GM18526 (cell line): ENCODE results near the gene SPTLC1.

Experiments used
- POLR2A ChIP-seq: IDR thresholded peaks from 3 replicates; pipeline ENCODE4 v1.6.1; 2011; ENCODE audit not compliant: insufficient read length; ENCODE audit errors: extremely low read depth

Gene SPTLC1

DNA sequence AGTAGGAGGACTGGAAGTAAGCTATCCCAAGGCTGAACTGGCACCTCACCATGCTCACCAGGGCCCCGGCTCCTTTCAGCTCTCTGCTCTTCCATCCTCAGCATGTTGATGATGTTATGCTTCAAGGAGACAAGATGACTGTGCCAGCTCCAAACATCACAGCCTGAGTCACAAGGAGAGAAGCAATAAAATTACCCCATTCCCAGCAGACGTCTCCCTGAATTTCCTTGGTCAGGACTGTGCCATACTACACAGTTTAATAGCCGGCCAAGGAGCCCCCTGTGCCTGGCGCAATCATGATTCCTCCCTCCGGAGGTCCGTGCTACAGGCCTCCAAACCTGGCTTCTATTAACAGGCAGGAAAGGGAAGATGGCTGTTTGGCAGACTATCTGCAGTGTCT lies 114.0 kb downstream of the SPTLC1 start:
- no peak for TF ChIP-seq POLR2A

DNA sequence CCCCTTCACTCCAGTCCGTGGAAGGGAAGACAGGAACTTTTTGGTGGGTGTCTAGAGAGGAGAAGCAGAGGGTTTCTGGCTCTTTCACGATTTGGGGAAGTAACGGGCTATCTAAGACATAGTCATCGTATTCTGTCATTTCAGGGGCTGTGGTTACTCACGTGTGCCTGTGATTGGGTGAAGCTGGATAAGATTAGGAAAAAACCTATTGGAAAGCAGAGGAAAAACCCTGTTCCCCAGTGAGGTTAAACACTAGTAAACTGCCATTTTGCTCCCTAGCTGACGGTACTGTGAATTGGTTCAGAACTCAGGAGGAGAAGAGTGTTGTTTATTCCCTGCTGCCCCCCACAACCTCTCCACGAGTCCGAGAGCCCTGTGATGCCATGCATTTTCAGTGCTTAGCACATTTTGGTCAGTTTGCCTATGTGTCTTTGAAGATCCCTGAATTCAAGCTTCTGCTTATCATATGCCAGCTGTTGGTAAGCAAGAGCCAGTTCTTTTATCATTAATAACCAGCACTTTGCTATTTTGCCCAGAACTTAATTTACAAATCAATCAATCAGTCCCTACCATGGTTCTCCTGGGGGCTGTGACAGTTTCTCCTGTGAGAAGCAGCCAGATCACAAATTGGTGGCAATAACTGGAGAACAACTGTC lies 120.1 kb downstream of the SPTLC1 start:
- TF ChIP-seq POLR2A = no peak

DNA sequence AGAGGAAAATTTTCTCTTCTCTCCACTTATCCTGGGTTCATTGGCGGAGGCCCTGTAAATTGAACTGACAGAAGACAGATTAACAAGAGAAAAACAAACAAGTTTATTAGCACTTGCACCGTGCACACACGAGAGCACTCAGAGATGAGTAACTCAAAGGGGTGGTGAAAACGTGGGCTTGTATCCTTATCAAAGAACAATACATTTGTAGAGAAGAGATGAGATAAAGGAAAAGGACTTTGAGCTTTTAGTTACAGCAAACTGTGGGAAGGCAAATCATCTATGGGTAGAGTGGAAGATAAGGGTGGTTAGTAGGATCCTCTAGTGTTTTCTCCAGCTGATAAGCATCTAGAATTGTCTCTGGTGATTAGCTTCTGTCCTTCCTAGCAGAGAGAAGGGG lies 120.8 kb downstream of the SPTLC1 start:
- TF ChIP-seq POLR2A = no peak

DNA sequence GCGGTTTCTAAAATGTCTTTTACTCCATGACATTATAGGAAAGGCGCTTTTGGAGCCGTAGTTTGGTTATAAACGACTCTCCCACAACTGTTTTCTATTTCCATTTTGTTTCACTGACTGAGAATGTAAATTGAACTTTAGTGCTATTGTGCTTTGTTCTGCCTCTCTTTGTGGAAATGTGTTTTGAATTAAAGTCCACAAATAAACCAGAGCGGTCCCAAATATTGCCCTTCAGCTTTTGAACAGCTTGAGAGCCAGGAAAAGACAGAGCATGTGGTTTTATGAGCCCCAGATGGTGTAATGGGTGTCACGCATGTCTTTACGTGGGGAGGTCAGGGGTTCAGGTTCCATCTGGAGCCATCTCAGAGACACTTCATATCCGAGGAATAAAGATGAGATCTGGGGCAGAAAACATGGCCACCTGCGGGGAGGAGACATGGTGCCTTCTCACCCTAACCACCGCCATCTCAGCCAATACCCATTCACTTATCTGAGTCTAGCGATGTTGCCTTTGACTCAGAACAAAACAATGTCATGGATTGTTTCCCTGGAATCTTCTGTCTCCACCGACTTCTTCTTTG lies 122.7 kb downstream of the SPTLC1 start:
- TF ChIP-seq POLR2A = no peak

DNA sequence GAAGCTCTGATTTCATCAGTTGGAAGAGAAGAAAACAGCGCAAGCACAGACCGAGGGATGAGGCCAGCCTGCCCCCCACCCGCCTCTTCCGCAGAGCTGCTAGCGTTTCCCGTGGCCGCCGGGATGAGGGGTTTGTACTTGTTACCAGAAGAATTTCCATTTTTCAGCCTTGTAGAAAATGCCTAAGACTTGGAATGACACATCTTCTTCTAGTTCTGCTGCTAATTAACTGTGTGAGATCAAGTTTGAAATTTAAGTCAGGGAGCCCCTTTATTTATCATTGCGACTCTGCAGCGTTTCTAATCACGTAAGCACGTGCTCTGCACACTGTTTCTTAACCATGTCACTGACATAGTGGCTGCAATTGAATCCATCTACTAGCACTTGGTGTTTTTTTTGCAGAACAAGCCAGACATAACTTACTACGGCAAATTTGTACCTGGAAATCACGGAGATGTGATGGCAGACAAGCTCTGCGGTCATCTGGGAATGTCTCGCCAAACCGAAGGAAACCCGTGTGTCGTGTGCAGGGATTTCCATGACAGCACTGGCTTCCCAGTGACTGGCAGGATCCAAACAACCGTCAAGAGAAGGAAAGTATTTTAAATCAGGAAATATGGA lies 123.4 kb downstream of the SPTLC1 start:
- no peak for TF ChIP-seq POLR2A

DNA sequence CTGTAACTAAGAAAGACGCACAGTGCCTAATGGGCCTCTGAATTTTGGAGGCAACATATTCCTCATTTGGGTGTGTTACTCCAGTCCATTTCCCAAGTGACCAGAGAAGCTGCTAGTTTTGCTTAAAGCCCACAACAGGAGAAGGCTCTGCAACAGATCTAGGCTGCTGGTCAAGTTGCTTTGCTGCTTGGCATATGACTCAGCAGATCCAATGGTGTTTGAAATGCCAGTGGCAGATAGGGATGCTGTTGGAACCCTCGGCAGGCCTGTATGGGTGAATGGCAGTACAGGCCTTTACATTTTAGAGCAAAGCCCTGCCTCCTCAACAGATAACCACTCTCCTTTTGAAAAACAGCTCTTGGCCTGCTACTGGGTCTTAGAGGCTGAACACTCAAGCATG lies 129.0 kb downstream of the SPTLC1 start:
- TF ChIP-seq POLR2A = no peak

DNA sequence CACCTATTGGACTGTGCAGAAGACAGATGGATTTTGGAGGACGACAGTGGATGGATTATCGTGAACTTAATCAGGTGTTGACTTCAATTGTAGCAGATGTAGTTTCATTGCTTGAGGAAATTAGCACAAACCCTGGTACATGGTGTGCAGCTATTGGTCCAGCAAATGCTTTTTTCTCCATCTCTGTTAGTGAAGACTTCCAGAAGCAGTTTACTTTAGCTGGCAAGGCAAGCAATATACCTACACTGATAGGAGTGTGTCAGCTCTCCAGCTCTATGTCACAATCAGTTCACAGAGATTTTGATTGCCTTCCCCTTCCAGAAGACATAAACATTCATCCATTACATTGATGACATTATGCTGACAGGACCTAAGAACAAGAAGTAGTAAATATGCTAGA lies 129.5 kb downstream of the SPTLC1 start:
- TF ChIP-seq POLR2A = no peak
